Stimulated activated naive B cell treated with anti-CD40 and anti-IgM and Interleukin-4, amounts not matched to agents 10 μg/mL and 1 μg/mL and 100 μg/mL, for 72 hours (primary cell): ENCODE measurements around the gene GOPC.
"Not testable (repeated sequence)": the region's sequence is repeated elsewhere in the genome, so short reads cannot be mapped to it uniquely, and the experiment has no call there.

Experiments used
- ATAC-seq, 2 donors: fragments of 150-1000 bp; cut with Tn5 transposase; replicated peaks; 2 replicates each; pipeline ENCODE4 v1.10.0; 2021; ENCODE audit warnings: moderate library complexity in 1 of 2
- DNase-seq: peaks from one replicate; pipeline ENCODE4 v3.0.0; 2021
- H3K27ac Mint-ChIP-seq: one replicate; pipeline ENCODE4 v1.8.0; 2022; ENCODE audit warnings: mild to moderate bottlenecking, mixed read lengths
- H3K27me3 Mint-ChIP-seq, 2 donors: one replicate each; pipeline ENCODE4 v1.8.0; 2022; ENCODE audit warnings: mixed read lengths in 2 of 2
- H3K36me3 Mint-ChIP-seq, 2 donors: one replicate each; pipeline ENCODE4 v1.8.0; 2022; ENCODE audit warnings: mixed read lengths in 2 of 2, mild to moderate bottlenecking in 1 of 2
- H3K4me1 Mint-ChIP-seq, 2 donors: one replicate each; pipeline ENCODE4 v1.8.0; 2022; ENCODE audit warnings: mixed read lengths in 2 of 2, mild to moderate bottlenecking in 1 of 2
- H3K4me3 Mint-ChIP-seq, 2 donors: one replicate each; pipeline ENCODE4 v1.8.0; 2022; ENCODE audit warnings: mild to moderate bottlenecking in 2 of 2, mixed read lengths in 2 of 2, moderate library complexity in 1 of 2
- H3K9me3 Mint-ChIP-seq, 2 donors: one replicate each; pipeline ENCODE4 v1.8.0; 2022; ENCODE audit warnings: mixed read lengths in 2 of 2, mild to moderate bottlenecking in 1 of 2

The GOPC gene

GRCh38 chr6:117602151-117602898 is at the start of gene GOPC:
TSS of gene GOPC (minus strand) at chr6:117602511. CDS start at chr6:117602288, 223 bp downstream.
- peaks cover 0 to 3% of the 10 kb centered on the region in 2 donors for H3K27me3 Mint-ChIP-seq
- H3K4me1 Mint-ChIP-seq = peaks cover 12 to 14% of the 10 kb centered on the region in 2 donors
- peaks cover 9 to 26% of the 10 kb centered on the region in 2 donors for H3K36me3 Mint-ChIP-seq
- ATAC-seq (peak; percentile 95 to 98), DNase-seq (peak; percentile 94)
- H3K27ac Mint-ChIP-seq = peak within 1 kb of the TSS; percentile 100
- no peaks in the 10 kb centered on the region for H3K9me3 Mint-ChIP-seq
- H3K4me3 Mint-ChIP-seq = peak within 1 kb of the TSS; percentile 100

GRCh38 chr6:117651984-117652383 is 49.7 kb upstream of the GOPC start:
- not testable (repeated sequence) for H3K9me3 Mint-ChIP-seq, H3K4me1 Mint-ChIP-seq, ATAC-seq, H3K4me3 Mint-ChIP-seq, H3K27ac Mint-ChIP-seq, DNase-seq, H3K27me3 Mint-ChIP-seq
- H3K36me3 Mint-ChIP-seq = peaks cover 2 to 14% of the 10 kb centered on the region in 2 donors

GRCh38 chr6:117642976-117643375 is 40.7 kb upstream of the GOPC start:
- no peaks in the 10 kb centered on the region for H3K4me1 Mint-ChIP-seq
- ATAC-seq (no peak), DNase-seq (no peak)
- H3K9me3 Mint-ChIP-seq = peaks cover 0 to 4% of the 10 kb centered on the region in 2 donors
- peaks cover 13 to 15% of the 10 kb centered on the region in 2 donors for H3K27me3 Mint-ChIP-seq
- H3K4me3 Mint-ChIP-seq = no peak overlapping the region
- peaks cover 4 to 10% of the 10 kb centered on the region in 2 donors for H3K36me3 Mint-ChIP-seq
- no peak overlapping the region for H3K27ac Mint-ChIP-seq

- H3K27me3 Mint-ChIP-seq = peaks cover 7 to 10% of the 10 kb centered on the region in 2 donors
- H3K27ac Mint-ChIP-seq = no peak overlapping the region
- DNase-seq (no peak), ATAC-seq (no peak)
- no peak overlapping the region for H3K4me3 Mint-ChIP-seq
- H3K9me3 Mint-ChIP-seq = peaks cover 4 to 5% of the 10 kb centered on the region in 2 donors
- no peaks in the 10 kb centered on the region for H3K4me1 Mint-ChIP-seq
- H3K36me3 Mint-ChIP-seq = no peaks in the 10 kb centered on the region
Measured at GRCh38 chr6:117637770-117638169, 35.5 kb upstream of the GOPC start.

GRCh38 chr6:117629119-117629660 is 26.9 kb upstream of the GOPC start:
- no peak overlapping the region for H3K4me3 Mint-ChIP-seq
- H3K4me1 Mint-ChIP-seq = no peaks in the 10 kb centered on the region
- H3K27ac Mint-ChIP-seq = no peak overlapping the region
- peaks cover 0 to 3% of the 10 kb centered on the region in 2 donors for H3K36me3 Mint-ChIP-seq
- peaks cover 12% of the 10 kb centered on the region in 2 donors for H3K27me3 Mint-ChIP-seq
- no peak for ATAC-seq
- peaks cover 4 to 9% of the 10 kb centered on the region in 2 donors for H3K9me3 Mint-ChIP-seq
- DNase-seq = no peak

- DNase-seq = no peak
- H3K27ac Mint-ChIP-seq = no peak overlapping the region
- peaks cover 7 to 8% of the 10 kb centered on the region in 2 donors for H3K27me3 Mint-ChIP-seq
- H3K9me3 Mint-ChIP-seq = peaks cover 7 to 13% of the 10 kb centered on the region in 2 donors
- no peak overlapping the region for H3K4me3 Mint-ChIP-seq
- H3K36me3 Mint-ChIP-seq = peaks cover 0 to 3% of the 10 kb centered on the region in 2 donors
- no peaks in the 10 kb centered on the region for H3K4me1 Mint-ChIP-seq
- no peak for ATAC-seq
Measured at GRCh38 chr6:117627533-117627932, 25.2 kb upstream of the GOPC start.

- Mint-ChIP-seq H3K9me3 (peaks cover 6 to 13% of the 10 kb centered on the region in 2 donors), H3K4me1 (no peaks in the 10 kb centered on the region), H3K4me3 (no peak overlapping the region), H3K27ac (no peak overlapping the region), H3K27me3 (peaks cover 6 to 11% of the 10 kb centered on the region in 2 donors), H3K36me3 (peaks cover 0 to 3% of the 10 kb centered on the region in 2 donors)
- DNase-seq (no peak), ATAC-seq (no peak)
Measured at GRCh38 chr6:117624869-117625481, 22.7 kb upstream of the GOPC start.

- Mint-ChIP-seq H3K4me1 (peaks cover 10 to 21% of the 10 kb centered on the region in 2 donors), H3K9me3 (peaks cover 16 to 17% of the 10 kb centered on the region in 2 donors), H3K27me3 (peaks cover 0 to 4% of the 10 kb centered on the region in 2 donors), H3K36me3 (peaks cover 4 to 9% of the 10 kb centered on the region in 2 donors), H3K4me3 (no peak overlapping the region), H3K27ac (no peak overlapping the region)
- no peak for DNase-seq
- ATAC-seq = no peak
Measured at GRCh38 chr6:117619178-117619577, 16.9 kb upstream of the GOPC start.

GRCh38 chr6:117617210-117618035 is 15.1 kb upstream of the GOPC start:
- peak overlapping the region; percentile 15 for H3K27ac Mint-ChIP-seq
- DNase-seq (no peak), ATAC-seq (no peak)
- peaks cover 0 to 9% of the 10 kb centered on the region in 2 donors for H3K27me3 Mint-ChIP-seq
- H3K36me3 Mint-ChIP-seq = peaks cover 4 to 9% of the 10 kb centered on the region in 2 donors
- H3K4me1 Mint-ChIP-seq = peaks cover 10 to 21% of the 10 kb centered on the region in 2 donors
- H3K9me3 Mint-ChIP-seq = peaks cover 12 to 14% of the 10 kb centered on the region in 2 donors
- H3K4me3 Mint-ChIP-seq = peak overlapping the region in 1 of 2 donors; percentile 12

GRCh38 chr6:117616391-117617209 is 14.3 kb upstream of the GOPC start:
- peak overlapping the region; percentile 73 for H3K27ac Mint-ChIP-seq
- no peak for ATAC-seq

GRCh38 chr6:117615750-117616390 is 13.6 kb upstream of the GOPC start:
- Mint-ChIP-seq H3K9me3 (peaks cover 12 to 14% of the 10 kb centered on the region in 2 donors), H3K4me1 (peaks cover 10 to 21% of the 10 kb centered on the region in 2 donors), H3K27ac (peak overlapping the region; percentile 73), H3K27me3 (peaks cover 0 to 13% of the 10 kb centered on the region in 2 donors), H3K36me3 (peaks cover 4 to 9% of the 10 kb centered on the region in 2 donors), H3K4me3 (no peak overlapping the region)
- DNase-seq (no peak), ATAC-seq (no peak)

More at GRCh38 chr6:117616391-117617209, 14.3 kb upstream of the GOPC start:
- H3K9me3 Mint-ChIP-seq = peaks cover 12 to 14% of the 10 kb centered on the region in 2 donors
- no peak overlapping the region for H3K4me3 Mint-ChIP-seq
- peak; percentile 13 for DNase-seq
- peaks cover 0 to 13% of the 10 kb centered on the region in 2 donors for H3K27me3 Mint-ChIP-seq
- peaks cover 10 to 21% of the 10 kb centered on the region in 2 donors for H3K4me1 Mint-ChIP-seq
- peaks cover 4 to 9% of the 10 kb centered on the region in 2 donors for H3K36me3 Mint-ChIP-seq

GRCh38 chr6:117613920-117614560 is 11.7 kb upstream of the GOPC start:
- Mint-ChIP-seq H3K4me3 (no peak overlapping the region), H3K27ac (no peak overlapping the region), H3K36me3 (peaks cover 4 to 9% of the 10 kb centered on the region in 2 donors), H3K9me3 (peaks cover 12 to 14% of the 10 kb centered on the region in 2 donors), H3K27me3 (peaks cover 8 to 14% of the 10 kb centered on the region in 2 donors), H3K4me1 (peaks cover 10 to 21% of the 10 kb centered on the region in 2 donors)
- DNase-seq (no peak), ATAC-seq (no peak)
